ENCODE results near the gene APOBR.
"Not testable (repeated sequence)": the region's sequence is repeated elsewhere in the genome, so short reads cannot be mapped to it uniquely, and the experiment has no call there.

The APOBR gene

DNA sequence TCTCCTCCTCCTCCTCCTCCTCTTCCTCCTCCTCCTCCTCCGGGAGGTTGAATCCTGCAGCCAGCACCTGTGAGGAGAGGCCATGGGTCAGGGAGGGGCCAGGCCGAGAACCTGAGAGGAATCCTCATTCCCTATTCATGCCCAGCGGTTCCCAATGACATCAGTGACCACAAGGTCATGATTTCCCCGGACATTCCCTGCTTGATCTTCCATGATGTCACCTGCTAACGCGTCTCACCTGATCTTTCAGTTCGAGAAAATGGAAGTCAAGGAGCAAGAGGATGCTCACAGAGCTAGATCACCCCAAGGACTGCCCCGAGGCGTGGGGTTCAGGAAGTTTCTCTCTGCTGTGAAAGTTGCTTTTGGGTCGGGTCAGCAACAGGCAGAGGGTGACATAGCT, 5.4 kb downstream of the APOBR start:
- no peak for DNase-seq

DNA sequence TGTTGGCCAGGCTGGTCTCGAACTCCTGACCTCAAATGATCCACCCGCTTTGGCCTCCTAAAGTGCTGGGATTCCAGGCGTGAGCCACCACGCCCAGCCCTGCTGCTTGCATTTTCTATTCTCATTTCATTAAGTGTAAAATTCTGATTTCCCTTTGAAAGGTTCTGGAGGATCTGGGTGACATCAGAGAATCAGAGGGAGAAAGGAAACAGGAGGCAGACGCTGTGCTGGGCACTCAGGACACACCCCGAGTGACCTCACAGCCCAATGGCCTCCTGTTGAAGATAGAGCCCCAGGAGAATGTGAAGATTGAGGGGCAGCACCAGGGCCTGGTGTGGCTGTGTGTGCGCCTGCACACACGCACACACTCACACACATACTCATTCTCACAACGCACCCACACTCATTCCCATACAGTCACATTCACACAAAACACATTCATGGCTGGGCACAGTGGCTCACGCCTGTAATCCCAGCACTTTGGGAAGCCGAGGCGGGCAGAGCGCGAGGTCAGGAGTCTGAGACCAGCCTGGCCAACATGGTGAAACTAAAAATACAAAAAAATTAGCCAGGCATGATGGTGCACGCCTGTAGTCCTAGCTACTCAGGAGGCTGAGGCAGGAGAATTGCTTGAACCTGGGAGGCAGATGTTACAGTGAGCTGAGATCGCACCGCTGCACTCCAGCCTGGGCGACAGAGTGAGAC, 6.2 kb downstream of the APOBR start:
- not testable (repeated sequence) for DNase-seq

- DNase-seq = no peak
Observed at GRCh38 chr16:28501258-28502232, 7.1 kb downstream of the APOBR start.

DNA sequence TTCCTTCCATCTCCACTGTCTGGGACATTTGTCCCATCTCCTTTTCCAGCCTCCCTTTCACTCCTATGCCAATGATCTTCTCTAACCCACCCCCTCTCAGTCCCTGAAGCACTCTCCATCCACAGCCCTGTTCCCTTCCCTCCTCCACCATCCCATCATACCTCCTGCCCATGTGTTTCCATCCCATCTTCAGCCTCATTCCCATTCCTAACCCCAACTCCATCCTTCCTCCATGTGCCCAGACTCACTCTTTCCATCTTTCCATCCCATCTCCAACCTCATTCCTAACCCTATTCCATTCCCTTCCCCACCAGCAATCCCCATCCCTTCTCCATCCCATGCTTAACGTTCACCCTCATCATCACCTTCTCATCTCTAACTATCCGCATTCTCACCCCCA, 7.8 kb downstream of the APOBR start:
- DNase-seq = no peak

DNA sequence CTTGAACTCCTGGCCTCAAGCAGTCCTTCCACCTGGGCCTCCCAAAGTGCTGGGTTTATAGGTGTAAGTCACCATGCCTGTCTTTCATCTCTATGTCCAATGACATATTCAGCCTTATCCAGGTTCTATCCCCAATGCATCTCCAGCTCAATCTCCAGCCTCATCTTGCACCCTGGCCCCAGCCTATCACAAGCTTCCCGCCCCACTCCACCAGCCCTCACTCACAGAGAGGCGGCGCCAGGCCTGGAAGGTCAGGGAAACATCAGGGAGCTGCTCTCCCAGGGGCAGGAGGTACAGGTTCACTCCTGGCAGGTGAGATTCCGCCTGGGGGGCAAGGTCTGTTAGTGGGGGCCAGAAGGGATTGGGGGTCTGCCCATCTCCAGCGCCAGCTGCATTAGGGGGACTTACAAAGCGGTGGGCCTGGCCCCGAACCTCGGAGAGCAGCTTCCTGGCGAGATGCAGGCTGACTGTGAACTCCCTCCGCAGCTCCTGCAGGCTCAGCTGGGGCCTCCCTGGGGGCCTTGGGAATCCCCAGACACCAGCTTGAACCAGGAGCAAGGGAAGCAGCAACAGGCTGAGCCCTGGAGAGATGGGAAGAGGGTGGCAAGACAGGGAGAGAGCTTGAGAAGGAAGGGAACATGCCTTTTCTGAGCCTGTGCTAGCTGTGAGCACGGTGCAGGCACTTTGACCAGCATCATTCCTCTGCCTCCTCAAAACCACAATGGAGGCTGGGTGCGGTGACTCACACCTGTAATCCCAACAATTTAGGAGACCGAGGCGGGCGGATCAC, 9.2 kb downstream of the APOBR start:
- no peak for DNase-seq

DNA sequence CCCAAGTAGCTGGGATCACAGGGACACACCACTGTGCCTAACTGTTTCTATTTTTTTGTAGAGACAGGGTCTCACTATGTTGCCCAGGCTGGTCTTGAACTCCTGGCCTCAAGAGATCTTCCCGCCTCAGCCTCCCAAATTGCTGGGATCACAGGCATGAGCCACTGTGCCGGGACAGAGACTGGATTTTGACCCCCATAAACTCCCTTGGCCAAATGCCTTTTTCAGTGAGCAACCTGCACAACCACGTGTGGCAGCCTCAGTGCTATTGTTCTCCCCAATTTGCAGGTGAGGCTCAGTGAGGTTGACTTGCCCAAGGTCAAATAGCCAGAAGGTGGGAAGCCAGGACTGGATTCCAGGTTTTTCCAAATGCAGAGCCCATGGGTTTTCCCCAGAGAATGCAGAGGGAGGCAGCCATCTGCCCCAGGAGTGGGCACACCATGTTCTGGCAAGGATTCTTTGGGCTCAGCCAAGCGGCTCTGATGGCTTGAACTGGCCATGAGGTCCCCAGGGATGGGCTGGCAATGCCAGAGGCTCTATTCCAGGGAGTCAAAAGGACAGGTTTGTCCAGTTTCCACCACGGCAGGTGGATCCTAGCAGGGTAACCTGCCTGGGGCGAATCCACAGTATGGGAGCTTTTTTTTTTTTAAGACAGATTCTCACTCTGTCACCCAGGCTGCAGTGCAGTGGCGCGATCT, 10.4 kb downstream of the APOBR start:
- DNase-seq = no peak

GRCh38 chr16:28505489-28506137, 11.2 kb downstream of the APOBR start:
- no peak for DNase-seq

DNA sequence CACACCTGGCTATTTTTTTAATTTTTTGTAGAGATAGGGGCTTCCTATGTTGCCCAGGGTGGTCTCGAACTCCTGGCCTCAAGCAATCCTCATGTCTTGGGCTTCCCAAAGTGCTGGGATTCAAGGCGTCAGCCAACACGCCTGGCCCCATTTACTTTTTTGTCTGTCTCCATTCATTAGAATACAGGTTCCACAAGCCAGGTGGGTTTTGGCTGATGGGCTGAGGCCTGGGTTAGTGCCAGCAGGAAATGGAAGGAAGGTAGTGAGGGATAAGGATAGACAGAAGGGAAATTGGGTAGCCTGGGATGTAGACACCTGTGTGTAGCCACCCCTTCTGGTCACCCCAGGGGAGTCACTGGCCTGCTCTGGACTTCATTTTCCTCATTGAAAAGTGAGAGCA, 16.6 kb downstream of the APOBR start:
- DNase-seq = no peak

- no peak for DNase-seq
Observed at GRCh38 chr16:28511801-28512789, 17.7 kb downstream of the APOBR start.

- no peak for DNase-seq
Observed at GRCh38 chr16:28513484-28514181, 19.2 kb downstream of the APOBR start.

- DNase-seq = no peak
Observed at GRCh38 chr16:28514246-28514645, 19.8 kb downstream of the APOBR start.

DNA sequence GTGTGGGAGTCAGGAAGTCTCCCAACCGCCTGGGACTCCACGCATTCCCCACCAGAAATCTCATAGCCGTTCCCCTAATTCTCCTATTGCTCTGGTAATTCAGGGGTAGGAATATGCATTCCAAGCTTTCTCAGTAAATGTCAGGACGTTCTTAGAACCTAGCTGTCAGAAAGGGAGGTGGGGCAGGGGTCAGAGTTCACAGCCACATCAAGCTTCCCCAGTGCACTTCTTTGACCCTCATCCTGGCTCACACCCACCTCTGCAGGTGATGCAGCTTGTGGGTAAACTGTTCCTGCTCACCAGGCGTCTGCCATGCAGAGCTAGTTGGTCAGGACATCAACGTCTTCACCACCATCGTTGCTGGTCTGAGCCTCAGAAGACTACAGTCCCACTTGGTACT, 26.2 kb downstream of the APOBR start:
- no peak for DNase-seq

GRCh38 chr16:28521436-28521835, 27.0 kb downstream of the APOBR start:
- no peak for DNase-seq

GRCh38 chr16:28522792-28523191, 28.3 kb downstream of the APOBR start:
- DNase-seq = no peak

DNA sequence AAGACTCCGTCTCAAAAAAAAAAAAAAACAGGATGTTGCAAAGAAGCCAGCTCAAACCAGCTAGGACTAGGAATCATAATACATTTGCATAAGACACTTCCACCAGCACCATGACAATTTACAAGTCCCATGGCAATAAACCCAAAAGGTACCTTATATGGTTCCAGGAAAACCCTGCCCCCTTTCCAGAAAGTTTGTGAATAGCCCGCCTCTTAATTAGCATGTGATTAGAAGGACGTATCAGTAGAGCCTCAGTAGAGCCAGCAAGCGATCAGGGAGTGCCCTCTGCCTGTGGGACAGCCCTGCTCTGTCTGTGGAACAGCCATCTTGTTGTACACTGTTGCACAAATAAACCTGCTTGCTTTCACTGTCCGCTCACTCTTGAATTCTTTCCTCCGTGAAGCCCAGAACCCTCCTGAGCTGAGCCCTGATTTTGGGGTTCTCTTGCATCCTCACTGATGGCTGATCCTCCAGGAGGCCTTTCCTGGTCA, 30.3 kb downstream of the APOBR start:
- no peak for DNase-seq

DNA sequence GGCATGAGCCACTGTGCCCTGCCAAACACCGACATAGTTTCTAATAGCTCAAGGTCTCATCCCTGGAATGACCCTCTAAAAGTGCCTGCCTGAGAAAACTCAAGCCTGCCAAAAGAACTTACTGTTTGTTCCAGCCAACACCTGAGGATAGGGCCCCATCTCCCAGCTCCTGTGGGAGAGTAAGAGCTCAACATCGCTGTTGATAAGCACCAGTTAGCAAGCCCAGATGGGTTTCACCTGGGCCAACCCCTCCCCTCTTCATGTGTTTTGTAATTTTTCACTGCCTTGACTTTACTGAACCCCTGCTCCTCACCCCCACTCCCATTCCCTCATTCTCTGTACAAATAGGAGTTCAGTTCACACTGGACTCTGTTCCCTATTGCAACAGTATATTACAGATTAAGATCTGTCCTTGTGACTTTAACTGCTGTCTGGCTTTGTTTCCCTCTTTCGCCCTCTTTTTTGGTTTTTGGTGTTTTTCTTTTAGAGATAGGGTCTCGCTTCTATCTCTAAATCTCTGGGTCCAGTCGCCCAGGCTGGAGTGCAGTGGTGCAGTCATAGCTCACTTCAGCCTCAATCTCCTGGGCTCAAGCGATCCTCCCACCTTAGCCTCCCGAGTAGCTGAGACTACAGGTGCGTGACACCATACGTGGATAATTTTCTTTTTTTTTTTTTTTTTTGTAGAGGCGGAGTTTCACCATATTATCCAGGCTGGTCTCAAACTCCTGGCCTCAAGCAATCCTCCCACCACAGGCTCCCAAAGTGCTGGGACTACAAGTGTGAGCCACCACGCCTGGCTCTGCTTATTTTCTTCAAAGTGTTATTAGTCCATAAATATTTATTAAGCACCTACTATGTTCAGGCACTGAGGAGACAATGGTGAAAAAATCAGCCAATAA, 32.0 kb downstream of the APOBR start:
- DNase-seq = no peak

DNA sequence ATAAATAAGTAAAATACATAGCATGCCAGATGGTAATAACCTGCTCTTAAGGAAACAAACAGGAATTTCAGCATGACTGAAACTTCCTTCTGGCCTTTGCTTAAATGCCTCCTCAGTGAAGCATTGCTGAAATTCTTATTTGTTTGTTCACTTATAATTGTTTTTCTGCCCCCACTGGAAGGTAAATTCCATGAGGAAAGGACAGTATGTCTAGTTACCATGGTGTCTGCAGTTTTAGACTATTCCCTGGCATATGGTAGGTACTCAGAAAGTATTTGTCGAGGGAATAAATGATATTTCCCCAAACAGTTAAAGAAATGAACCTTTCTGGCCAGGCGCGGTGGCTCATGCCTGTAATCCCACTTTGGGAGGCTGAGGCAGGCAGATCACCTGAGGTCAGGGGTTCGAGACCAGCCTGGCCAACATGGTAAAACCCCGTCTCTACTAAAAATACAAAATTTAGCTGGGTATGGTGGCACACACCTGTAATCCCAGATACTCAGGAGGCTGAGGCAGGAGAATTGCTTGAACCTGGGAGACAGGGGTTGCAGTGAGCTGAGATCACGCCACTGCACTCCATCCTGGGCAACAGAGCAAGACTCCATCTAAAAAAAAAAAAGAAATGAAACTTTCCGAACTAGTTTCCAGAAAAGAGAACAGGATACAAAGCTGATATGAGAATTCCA, 32.8 kb downstream of the APOBR start:
- not testable (repeated sequence) for DNase-seq

- no peak for DNase-seq
Observed at GRCh38 chr16:28527985-28528384, 33.5 kb downstream of the APOBR start.

Data from NCI-H187 treated with DMSO at 0.1 percent for 48 hours (cell line).